CD4-positive, alpha-beta T cell treated with Interleukin-12 subunit alpha and Interleukin-12 subunit beta, for 1 hour (primary cell): ENCODE measurements around the gene FAP.
A peak's percentile ranks its signal among the peaks of the same experiment; 100 is the strongest.

Experiments used
- DNase-seq: peaks from one replicate; pipeline ENCODE4 v3.0.0-alpha.2; 2020

The FAP gene

GRCh38 chr2:162243294-162243693, at the start of gene FAP:
FAP (minus strand) TSS chr2:162243445; CDS start chr2:162243327, 118 bp downstream.
- DNase-seq = no peak

GRCh38 chr2:162291748-162292147, 48.5 kb upstream of the FAP start:
- DNase-seq = no peak

- no peak for DNase-seq
These were observed 39.6 kb upstream of the FAP start for GRCh38 chr2:162282765-162283425.

- no peak for DNase-seq
These were observed 37.4 kb upstream of the FAP start for GRCh38 chr2:162280654-162281053.

GRCh38 chr2:162277381-162277780, 34.1 kb upstream of the FAP start:
- DNase-seq = no peak

- no peak for DNase-seq
These were observed 24.8 kb upstream of the FAP start for GRCh38 chr2:162267996-162268395.

- DNase-seq = no peak
These were observed 24.3 kb upstream of the FAP start for GRCh38 chr2:162267496-162267895.

GRCh38 chr2:162266460-162266760, 23.2 kb upstream of the FAP start:
- DNase-seq = no peak

GRCh38 chr2:162265666-162266459, 22.6 kb upstream of the FAP start:
- DNase-seq = no peak

GRCh38 chr2:162261032-162261945, 18.0 kb upstream of the FAP start:
- peak; percentile 7 for DNase-seq

- DNase-seq = no peak
These were observed 15.4 kb upstream of the FAP start for GRCh38 chr2:162258686-162259085.

GRCh38 chr2:162258169-162258568, 14.9 kb upstream of the FAP start:
- no peak for DNase-seq

- no peak for DNase-seq
These were observed 14.2 kb upstream of the FAP start for GRCh38 chr2:162257425-162257824.

GRCh38 chr2:162256591-162256991, 13.3 kb upstream of the FAP start:
- DNase-seq = no peak

GRCh38 chr2:162254236-162254871, 11.1 kb upstream of the FAP start:
- DNase-seq = no peak

- DNase-seq = no peak
These were observed 10.2 kb upstream of the FAP start for GRCh38 chr2:162253435-162253834.

GRCh38 chr2:162252153-162252552, 8.9 kb upstream of the FAP start:
- no peak for DNase-seq

GRCh38 chr2:162245781-162246180, 2.5 kb upstream of the FAP start:
- no peak for DNase-seq

- no peak for DNase-seq
These were observed 1.8 kb upstream of the FAP start for GRCh38 chr2:162245061-162245460.

GRCh38 chr2:162244541-162245031, 1.3 kb upstream of the FAP start:
- no peak for DNase-seq

GRCh38 chr2:162243715-162244114, 470 bp upstream of the FAP start:
- no peak for DNase-seq

- DNase-seq = no peak
These were observed 512 bp downstream of the FAP start for GRCh38 chr2:162242586-162243280.
